Measurements from ENCODE around the gene IRGQ.

DNA sequence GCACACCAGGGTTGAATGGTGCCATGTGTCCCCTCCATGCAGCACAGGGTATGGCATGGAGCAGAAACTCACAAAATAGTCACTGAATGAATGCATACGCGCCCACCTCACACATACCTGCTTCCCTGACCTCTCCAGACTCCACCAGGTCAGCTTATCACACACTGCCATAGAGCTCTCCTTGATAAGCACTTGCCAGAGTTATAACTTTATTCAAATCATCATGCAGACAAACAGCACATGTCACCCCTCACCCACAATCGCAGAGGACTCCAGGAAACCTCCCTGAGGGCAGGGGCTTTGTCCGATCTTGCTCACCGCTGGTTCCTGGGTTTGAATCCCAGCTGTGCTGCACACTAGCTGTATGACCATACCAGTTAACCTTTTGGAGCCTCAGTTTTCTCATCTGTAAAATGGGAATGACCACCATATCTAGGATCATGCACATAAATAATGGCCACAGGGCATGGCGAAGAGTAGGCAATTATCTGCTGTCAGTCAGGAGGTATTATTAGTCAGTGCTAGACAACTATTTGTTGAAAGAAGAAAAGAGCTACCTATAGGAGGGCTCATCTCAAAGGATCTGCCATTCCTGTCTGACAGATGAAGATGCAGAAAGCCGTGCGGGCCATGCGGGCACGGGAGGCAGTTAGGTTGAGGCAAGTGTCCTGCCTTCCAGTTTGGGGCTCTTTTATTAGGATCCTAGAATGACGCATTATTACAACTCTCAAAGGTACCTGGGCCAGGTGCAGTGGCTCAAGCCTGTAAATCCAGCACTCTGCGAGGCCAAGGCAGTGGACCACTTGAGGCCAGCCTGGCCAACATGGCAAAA, 34.6 kb downstream of the IRGQ start:
- TF ChIP-seq SUZ12 (IDR thresholded peaks at IDR 0.05; ENCODE audit: extremely low read depth, insufficient read depth, insufficient read length) (no peak), YY1 (IDR thresholded peaks at IDR 0.05; ENCODE audit: insufficient read depth, insufficient read length) (no peak), ZNF274 (IDR thresholded peaks at IDR 0.05; ENCODE audit: low read depth, low read length) (no peak)

All from NT2/D1 (cell line).